Liver (tissue), 9 donors: Measurements from ENCODE around the gene BRF1. TPM values are rescaled to one million over a fixed set of nuclear protein-coding genes. Genes with fewer than 3 reads are reported as not detected.

ENCODE experiments used
- DNase-seq: peaks from one replicate; pipeline ENCODE4 v3.0.0-alpha.2; 2017; ENCODE audit warnings: low spot score
- H3K27ac ChIP-seq, 2 donors: one replicate each; pipeline ENCODE4 v1.7.0; 2013; ENCODE audit warnings: inconsistent platforms in 2 of 2, low read length in 2 of 2, control low read depth in 1 of 2, low read depth in 1 of 2, mild to moderate bottlenecking in 1 of 2
- H3K27me3 ChIP-seq, 4 donors: one replicate each; pipeline versions ENCODE4 v1.6.1 to v1.7.0; 2013; ENCODE audit warnings: low read length in 3 of 4, inconsistent platforms in 1 of 4, mild to moderate bottlenecking in 1 of 4, moderate library complexity in 1 of 4; ENCODE audit not compliant: control insufficient read depth in 4 of 4, insufficient read depth in 4 of 4
- H3K36me3 ChIP-seq, 4 donors: one replicate each; pipeline versions ENCODE4 v1.6.1 to v1.7.0; 2013; ENCODE audit warnings: low read length in 3 of 4, mild to moderate bottlenecking in 3 of 4, low read depth in 1 of 4, moderate library complexity in 1 of 4; ENCODE audit not compliant: control insufficient read depth in 4 of 4, insufficient read depth in 3 of 4
- H3K4me1 ChIP-seq, 4 donors: one replicate each; pipeline versions ENCODE4 v1.6.1 to v1.7.0; 2013; ENCODE audit warnings: low read length in 3 of 4, mild to moderate bottlenecking in 3 of 4, moderate library complexity in 1 of 4; ENCODE audit not compliant: control insufficient read depth in 4 of 4, insufficient read depth in 4 of 4
- H3K4me3 ChIP-seq, 3 donors: one replicate each; pipeline versions ENCODE4 v1.6.1 to v1.7.0; 2013; ENCODE audit warnings: low read length in 3 of 3, control low read depth in 1 of 3, low read depth in 1 of 3, mild to moderate bottlenecking in 1 of 3
- H3K9ac ChIP-seq, 2 donors: one replicate each; pipeline ENCODE4 v1.7.0; 2013; ENCODE audit warnings: low read length in 2 of 2, mild to moderate bottlenecking in 2 of 2, moderate library complexity in 2 of 2, control low read depth in 1 of 2, low read depth in 1 of 2
- H3K9me3 ChIP-seq, 4 donors: one replicate each; pipeline versions ENCODE4 v1.6.1 to v1.7.0; 2013; ENCODE audit warnings: low read length in 3 of 4; ENCODE audit not compliant: control insufficient read depth in 4 of 4
- ATF3 ChIP-seq: IDR thresholded peaks from 2 replicates; pipeline ENCODE4 v1.6.1; 2016; ENCODE audit warnings: antibody characterized with exemption
- EGR1 ChIP-seq, 2 donors: IDR thresholded peaks; 2 replicates each; pipeline ENCODE4 v1.6.1; 2016 to 2018; ENCODE audit warnings: antibody characterized with exemption in 2 of 2, low read depth in 2 of 2
- FOXA1 ChIP-seq: IDR thresholded peaks from 2 replicates; pipeline ENCODE4 v1.6.1; 2016; ENCODE audit warnings: antibody characterized with exemption
- GABPA ChIP-seq, 2 donors: IDR thresholded peaks in 1 of 2; conservative IDR thresholded peaks in 1 of 2; 2 replicates each; pipeline ENCODE4 v1.6.1; 2016; ENCODE audit warnings: antibody characterized with exemption in 2 of 2, mild to moderate bottlenecking in 1 of 2, moderate library complexity in 1 of 2
- HNF4A ChIP-seq, 2 donors: conservative IDR thresholded peaks; 2 replicates each; pipeline ENCODE4 v1.6.1; 2016; ENCODE audit warnings: antibody characterized with exemption in 2 of 2, mild to moderate bottlenecking in 2 of 2
- HNF4G ChIP-seq: IDR thresholded peaks from 2 replicates; pipeline ENCODE4 v1.6.1; 2016; ENCODE audit warnings: antibody characterized with exemption
- JUND ChIP-seq, 2 donors: IDR thresholded peaks; 2 replicates each; pipeline ENCODE4 v1.6.1; 2016; ENCODE audit warnings: antibody characterized with exemption in 2 of 2
- NR2F2 ChIP-seq: IDR thresholded peaks from 2 replicates; pipeline ENCODE4 v1.6.1; 2016; ENCODE audit warnings: antibody characterized with exemption
- RAD21 ChIP-seq, 2 donors: IDR thresholded peaks; 2 replicates each; pipeline ENCODE4 v1.6.1; 2016; ENCODE audit warnings: antibody characterized with exemption in 2 of 2, mild to moderate bottlenecking in 2 of 2
- REST ChIP-seq: IDR thresholded peaks from 2 replicates; pipeline ENCODE4 v1.6.1; 2016; ENCODE audit warnings: antibody characterized with exemption, mild to moderate bottlenecking
- RXRA ChIP-seq, 2 donors: IDR thresholded peaks; 2 replicates each; pipeline ENCODE4 v1.6.1; 2017 to 2018; ENCODE audit warnings: antibody characterized with exemption in 2 of 2, mild to moderate bottlenecking in 1 of 2
- SP1 ChIP-seq: IDR thresholded peaks from 2 replicates; pipeline ENCODE4 v1.6.1; 2018; ENCODE audit warnings: antibody characterized with exemption, mild to moderate bottlenecking
- TAF1 ChIP-seq: conservative IDR thresholded peaks from 2 replicates; pipeline ENCODE4 v1.6.1; 2016; ENCODE audit warnings: antibody characterized with exemption, mild to moderate bottlenecking
- YY1 ChIP-seq: IDR thresholded peaks from 2 replicates; pipeline ENCODE4 v1.6.1; 2016; ENCODE audit warnings: antibody characterized with exemption, mild to moderate bottlenecking
- ZBTB33 ChIP-seq: IDR thresholded peaks from 2 replicates; pipeline ENCODE4 v1.6.1; 2016; ENCODE audit warnings: antibody characterized with exemption
- WGBS: extraction: QIAGEN DNeasy Blood & Tissue Kit; methylation state at CpG from one replicate; pipeline ENCODE4 v1.1.7; 2013; 5-methylcytosine and 5-hydroxymethylcytosine counted together
- polyA plus RNA-seq, 2 donors: library from polyadenylated mRNA; stranded (reverse) in 1 of 2; unstranded in 1 of 2; fragments of 200-250 nt in 1 of 2; fragments of >200 nt in 1 of 2; fragmentation: Nextera tagmentation in 1 of 2; extraction: Ambion mirVana in 1 of 2; gene quantifications; one replicate each; pipeline versions ENCODE4 v1.2.1 to v1.2.3, GENCODE V29; 2013 to 2015
- total RNA-seq, 2 donors: library from RNA; depleted of rRNA; stranded (reverse); fragments of >200 nt; gene quantifications; one replicate each; pipeline ENCODE4 v1.2.3, GENCODE V29; 2014
- TF ChIP-seq, protein P1 (sequence below): IDR thresholded peaks from 2 replicates; pipeline ENCODE4 v1.6.1; 2016; ENCODE audit warnings: antibody characterized with exemption
- TF ChIP-seq, protein P2 (sequence below): fragments of 150-350 bp; IDR thresholded peaks from 2 replicates; pipeline ENCODE4 v1.5.1; 2017; ENCODE audit warnings: improper control_type of control experiment, low read depth, low read length; ENCODE audit not compliant: missing input control
- donor health status: healthy.
- donor health status: healthy.
- donor health status: healthy.
- donor health status: healthy.
- donor health status: healthy.

Gene BRF1
- total and polyA plus RNA-seq, 4 donors = 4.6 to 24.1 (median 10.6) TPM

- TF ChIP-seq TAF1 = no peak
- no peak for TF ChIP-seq FOXA1
- TF ChIP-seq JUND (IDR thresholded peaks at IDR 0.05) = no peak
- WGBS = 64% methylated on average over 14 of the region's 14 CpGs
- Histone ChIP-seq H3K4me1 (no peaks in the 10 kb centered on the region), H3K4me3 (no peak overlapping the region), H3K9me3 (peaks cover 0 to 4% (median 2%) of the 10 kb centered on the region in 4 donors), H3K27me3 (peaks cover 0 to 6% (median 0%) of the 10 kb centered on the region in 4 donors), H3K9ac (no peak overlapping the region), H3K36me3 (no peaks in the 10 kb centered on the region), H3K27ac (no peak overlapping the region)
- no peak for DNase-seq
Observed at GRCh38 chr14:105187935-105188524, 112.8 kb downstream of the BRF1 start.

DNA sequence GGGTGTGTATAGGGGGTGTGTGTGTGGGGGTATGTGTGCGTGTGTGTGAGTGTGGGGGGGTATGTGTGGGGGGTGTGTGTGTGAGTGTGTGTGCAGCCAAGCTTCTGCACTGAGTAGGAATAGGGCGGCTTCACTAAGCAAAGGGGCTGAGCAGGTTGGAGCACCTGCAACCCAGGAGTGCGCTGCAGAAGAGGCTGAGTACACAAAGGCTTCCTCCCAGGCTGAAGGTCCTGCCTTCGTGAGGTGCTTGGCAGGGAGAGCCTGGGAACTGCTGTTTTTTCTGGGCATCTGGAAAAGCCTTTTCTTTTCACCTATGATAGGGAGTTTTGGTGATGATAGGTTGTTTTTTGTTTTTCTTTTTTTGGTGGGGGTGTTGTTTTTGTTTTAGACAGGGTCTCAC lies 113.7 kb downstream of the BRF1 start:
- Histone ChIP-seq H3K4me3 (no peak overlapping the region), H3K36me3 (no peaks in the 10 kb centered on the region), H3K27ac (no peak overlapping the region), H3K9me3 (peaks cover 0 to 4% (median 2%) of the 10 kb centered on the region in 4 donors), H3K27me3 (peaks cover 0 to 6% (median 0%) of the 10 kb centered on the region in 4 donors), H3K9ac (no peak overlapping the region), H3K4me1 (peaks cover 0 to 2% (median under 1%) of the 10 kb centered on the region in 4 donors)
- DNase-seq = no peak
- TF ChIP-seq EGR1 (IDR thresholded peaks at IDR 0.05; ENCODE audit: low read depth in 2 of 2) (no peak), ZBTB33 (no peak), REST (no peak), RXRA (IDR thresholded peaks at IDR 0.05) (no peak), TAF1 (no peak), NR2F2 (no peak), GABPA (IDR thresholded peaks at IDR 0.05 in 1 of 2, conservative IDR thresholded peaks at IDR 0.05 in 1 of 2) (no peak), ATF3 (no peak), HNF4A (conservative IDR thresholded peaks at IDR 0.05) (no peak), HNF4G (no peak), SP1 (no peak), YY1 (no peak), RAD21 (IDR thresholded peaks at IDR 0.05) (no peak)
- TF ChIP-seq, protein P1, sequence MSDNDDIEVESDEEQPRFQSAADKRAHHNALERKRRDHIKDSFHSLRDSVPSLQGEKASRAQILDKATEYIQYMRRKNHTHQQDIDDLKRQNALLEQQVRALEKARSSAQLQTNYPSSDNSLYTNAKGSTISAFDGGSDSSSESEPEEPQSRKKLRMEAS = no peak
- TF ChIP-seq, protein P2, sequence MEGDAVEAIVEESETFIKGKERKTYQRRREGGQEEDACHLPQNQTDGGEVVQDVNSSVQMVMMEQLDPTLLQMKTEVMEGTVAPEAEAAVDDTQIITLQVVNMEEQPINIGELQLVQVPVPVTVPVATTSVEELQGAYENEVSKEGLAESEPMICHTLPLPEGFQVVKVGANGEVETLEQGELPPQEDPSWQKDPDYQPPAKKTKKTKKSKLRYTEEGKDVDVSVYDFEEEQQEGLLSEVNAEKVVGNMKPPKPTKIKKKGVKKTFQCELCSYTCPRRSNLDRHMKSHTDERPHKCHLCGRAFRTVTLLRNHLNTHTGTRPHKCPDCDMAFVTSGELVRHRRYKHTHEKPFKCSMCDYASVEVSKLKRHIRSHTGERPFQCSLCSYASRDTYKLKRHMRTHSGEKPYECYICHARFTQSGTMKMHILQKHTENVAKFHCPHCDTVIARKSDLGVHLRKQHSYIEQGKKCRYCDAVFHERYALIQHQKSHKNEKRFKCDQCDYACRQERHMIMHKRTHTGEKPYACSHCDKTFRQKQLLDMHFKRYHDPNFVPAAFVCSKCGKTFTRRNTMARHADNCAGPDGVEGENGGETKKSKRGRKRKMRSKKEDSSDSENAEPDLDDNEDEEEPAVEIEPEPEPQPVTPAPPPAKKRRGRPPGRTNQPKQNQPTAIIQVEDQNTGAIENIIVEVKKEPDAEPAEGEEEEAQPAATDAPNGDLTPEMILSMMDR = no peak
- 57% methylated on average over 4 of the region's 4 CpGs for WGBS
